Uterus (tissue), 4 donors: ENCODE data around the gene ARHGEF7. TPM values are rescaled to one million over a fixed set of nuclear protein-coding genes. Genes with fewer than 3 reads are reported as not detected.

Source experiments
- DNase-seq, 2 donors: peaks; one replicate each; pipeline ENCODE4 v3.0.0-alpha.2; 2019 to 2020
- H3K27ac ChIP-seq, 2 donors: fragments of 200-600 bp; sonication (generic); 1 replicate in 1 of 2; 2 replicates in 1 of 2; pipeline ENCODE4 v1.5.1; 2016 to 2018
- H3K27me3 ChIP-seq, 2 donors: fragments of 200-600 bp; sonication (generic); one replicate each; pipeline ENCODE4 v1.5.1; 2018 to 2019; ENCODE audit warnings: control low read depth in 1 of 2
- H3K36me3 ChIP-seq, 2 donors: fragments of 200-600 bp; sonication (generic); one replicate each; pipeline ENCODE4 v1.5.1; 2019; ENCODE audit warnings: control low read depth in 1 of 2
- H3K4me1 ChIP-seq, 2 donors: fragments of 200-600 bp; sonication (generic); one replicate each; pipeline ENCODE4 v1.5.1; 2018 to 2019; ENCODE audit warnings: control low read depth in 1 of 2
- H3K4me3 ChIP-seq, 2 donors: fragments of 200-600 bp; sonication (generic); 1 replicate in 1 of 2; 2 replicates in 1 of 2; pipeline ENCODE4 v1.5.1; 2018 to 2019; ENCODE audit warnings: mild to moderate bottlenecking in 1 of 2
- H3K9me3 ChIP-seq, 2 donors: fragments of 200-600 bp; sonication (generic); one replicate each; pipeline ENCODE4 v1.5.1; 2019; ENCODE audit warnings: control low read depth in 1 of 2
- CTCF ChIP-seq, 4 experiments: fragments of 200-600 bp in 2 of 4; fragments of 450-650 bp in 2 of 4; sonication (generic) in 2 of 4; IDR thresholded peaks; one replicate each; pipeline ENCODE4 v1.5.1; 2016 to 2019; ENCODE audit warnings: antibody characterized with exemption in 4 of 4, mild to moderate bottlenecking in 2 of 4, moderate library complexity in 1 of 4
- POLR2A ChIP-seq, 2 donors: fragments of 450-650 bp; IDR thresholded peaks; one replicate each; pipeline ENCODE4 v1.6.1; 2016; ENCODE audit warnings: antibody characterized with exemption in 2 of 2, mild to moderate bottlenecking in 1 of 2, moderate library complexity in 1 of 2
- intact Hi-C: fragments of 100-400 bp; cut with DNase I; formaldehyde crosslinking; loops from one replicate; pipeline ENCODE4 v1.15.1; 2023; ENCODE audit warnings: low total_unique reads
- total RNA-seq, 4 donors: library from RNA; depleted of rRNA in 3 of 4; stranded (reverse); fragments of >200 nt in 3 of 4; gene quantifications; one replicate each; pipeline versions ENCODE4 v1.1.0 to v1.2.4, GENCODE V29; 2014 to 2023
- donor health status: DM: yes; HTN: yes; CAD: no.

Gene ARHGEF7
- total RNA-seq, 4 donors from 2014 or later: 42.6 to 152 (median 127) TPM

- H3K4me1 ChIP-seq: no peaks in the 10 kb centered on the region
- no peak for DNase-seq
- H3K27ac ChIP-seq: no peak overlapping the region
- TF ChIP-seq CTCF (IDR thresholded peaks at IDR 0.05): no peak
- TF ChIP-seq POLR2A (IDR thresholded peaks at IDR 0.05): no peak
- intact Hi-C loops: no loop called here
- no peak overlapping the region for H3K4me3 ChIP-seq
- H3K27me3 ChIP-seq: no peaks in the 10 kb centered on the region
- no peaks in the 10 kb centered on the region for H3K36me3 ChIP-seq
- no peaks in the 10 kb centered on the region for H3K9me3 ChIP-seq
Observed at GRCh38 chr13:111095911-111096501, 19.1 kb upstream of the ARHGEF7 start.

DNA sequence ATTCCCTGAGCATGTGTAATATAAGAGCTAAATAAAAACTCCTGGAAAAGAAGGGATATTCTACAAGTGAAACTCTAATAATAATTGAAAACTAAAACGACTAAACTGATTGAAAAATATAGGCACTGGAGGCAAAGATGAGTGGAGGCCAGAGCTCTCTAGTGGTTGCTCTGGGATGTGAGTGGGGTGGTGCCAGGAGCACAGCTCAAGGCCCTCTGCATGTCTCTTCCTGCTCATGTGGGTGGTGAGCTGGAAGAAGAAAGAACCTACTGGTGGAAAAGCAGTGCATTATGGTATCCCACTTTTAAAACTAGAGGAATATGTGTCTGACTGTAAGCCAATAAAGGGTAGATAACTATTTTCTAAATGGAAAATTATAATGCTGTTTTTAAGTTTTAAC lies 15.8 kb upstream of the ARHGEF7 start:
- H3K9me3 ChIP-seq: no peaks in the 10 kb centered on the region
- H3K4me1 ChIP-seq: no peaks in the 10 kb centered on the region
- H3K4me3 ChIP-seq: no peak overlapping the region
- TF ChIP-seq POLR2A (IDR thresholded peaks at IDR 0.05) (no peak), CTCF (IDR thresholded peaks at IDR 0.05) (no peak)
- H3K27ac ChIP-seq: no peak overlapping the region
- intact Hi-C loops: no loop called here
- DNase-seq: no peak
- no peaks in the 10 kb centered on the region for H3K36me3 ChIP-seq
- no peaks in the 10 kb centered on the region for H3K27me3 ChIP-seq

- TF ChIP-seq POLR2A (IDR thresholded peaks at IDR 0.05) (no peak), CTCF (IDR thresholded peaks at IDR 0.05) (no peak)
- H3K27me3 ChIP-seq: no peaks in the 10 kb centered on the region
- H3K4me3 ChIP-seq: no peak overlapping the region
- no peak overlapping the region for H3K27ac ChIP-seq
- H3K9me3 ChIP-seq: no peaks in the 10 kb centered on the region
- H3K4me1 ChIP-seq: no peaks in the 10 kb centered on the region
- H3K36me3 ChIP-seq: no peaks in the 10 kb centered on the region
- DNase-seq: no peak
- intact Hi-C loops: no loop called here
Observed at GRCh38 chr13:111110054-111110453, 5.1 kb upstream of the ARHGEF7 start.

DNA sequence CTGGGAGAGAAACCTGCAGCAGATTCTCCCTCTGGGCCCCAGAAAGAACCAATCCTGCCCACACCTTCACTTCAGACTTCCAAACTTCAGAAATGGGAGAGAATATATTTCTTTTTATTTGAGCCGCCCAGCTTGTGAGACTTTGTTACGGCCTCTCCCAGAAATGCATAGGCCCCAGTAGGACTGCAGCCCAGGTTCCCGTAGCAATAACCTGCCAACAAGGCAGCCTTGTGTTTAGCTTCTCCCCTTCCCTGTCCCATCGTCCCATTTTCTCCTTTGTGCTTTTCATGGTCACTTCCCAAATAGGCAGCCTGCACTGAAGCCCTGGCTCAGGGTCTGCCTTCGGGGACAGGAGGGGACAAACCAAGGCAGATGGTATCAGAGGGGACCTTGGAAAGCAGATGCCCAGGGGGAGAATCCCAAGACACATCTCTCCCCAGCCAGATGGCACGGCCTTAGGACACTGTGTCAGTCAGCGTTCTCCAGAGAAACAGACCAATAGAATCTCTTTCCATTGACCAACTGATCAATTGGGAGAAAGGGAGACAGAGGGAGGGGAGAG lies 3.7 kb upstream of the ARHGEF7 start:
- TF ChIP-seq CTCF (IDR thresholded peaks at IDR 0.05) (no peak), POLR2A (IDR thresholded peaks at IDR 0.05) (no peak)
- H3K9me3 ChIP-seq: no peaks in the 10 kb centered on the region
- DNase-seq: no peak
- intact Hi-C loops: no loop called here
- H3K27ac ChIP-seq: no peak overlapping the region
- no peaks in the 10 kb centered on the region for H3K36me3 ChIP-seq
- H3K4me1 ChIP-seq: no peaks in the 10 kb centered on the region
- H3K27me3 ChIP-seq: peaks cover 0 to 7% of the 10 kb centered on the region in 2 donors
- H3K4me3 ChIP-seq: no peak overlapping the region

- no peak for DNase-seq
- Histone ChIP-seq H3K27ac (no peak overlapping the region), H3K4me1 (no peaks in the 10 kb centered on the region), H3K9me3 (no peaks in the 10 kb centered on the region), H3K36me3 (no peaks in the 10 kb centered on the region), H3K27me3 (peaks cover 0 to 8% of the 10 kb centered on the region in 2 donors), H3K4me3 (no peak overlapping the region)
- intact Hi-C loops: no loop called here
- no peak for TF ChIP-seq POLR2A (IDR thresholded peaks at IDR 0.05)
- TF ChIP-seq CTCF (IDR thresholded peaks at IDR 0.05): no peak
Observed at GRCh38 chr13:111112196-111112595, 2.9 kb upstream of the ARHGEF7 start.
